DMS114 treated with DMSO at 0.1 percent for 48 hours (cell line): ENCODE results near the gene CA5A.
"Not testable (repeated sequence)": the region's sequence is repeated elsewhere in the genome, so short reads cannot be mapped to it uniquely, and the experiment has no call there.

Experiments used
- DNase-seq: peaks from one replicate; lab custom pipeline; 2025; ENCODE audit not compliant: unreplicated experiment; lab: John Stamatoyannopoulos, UW

CA5A gene

DNA sequence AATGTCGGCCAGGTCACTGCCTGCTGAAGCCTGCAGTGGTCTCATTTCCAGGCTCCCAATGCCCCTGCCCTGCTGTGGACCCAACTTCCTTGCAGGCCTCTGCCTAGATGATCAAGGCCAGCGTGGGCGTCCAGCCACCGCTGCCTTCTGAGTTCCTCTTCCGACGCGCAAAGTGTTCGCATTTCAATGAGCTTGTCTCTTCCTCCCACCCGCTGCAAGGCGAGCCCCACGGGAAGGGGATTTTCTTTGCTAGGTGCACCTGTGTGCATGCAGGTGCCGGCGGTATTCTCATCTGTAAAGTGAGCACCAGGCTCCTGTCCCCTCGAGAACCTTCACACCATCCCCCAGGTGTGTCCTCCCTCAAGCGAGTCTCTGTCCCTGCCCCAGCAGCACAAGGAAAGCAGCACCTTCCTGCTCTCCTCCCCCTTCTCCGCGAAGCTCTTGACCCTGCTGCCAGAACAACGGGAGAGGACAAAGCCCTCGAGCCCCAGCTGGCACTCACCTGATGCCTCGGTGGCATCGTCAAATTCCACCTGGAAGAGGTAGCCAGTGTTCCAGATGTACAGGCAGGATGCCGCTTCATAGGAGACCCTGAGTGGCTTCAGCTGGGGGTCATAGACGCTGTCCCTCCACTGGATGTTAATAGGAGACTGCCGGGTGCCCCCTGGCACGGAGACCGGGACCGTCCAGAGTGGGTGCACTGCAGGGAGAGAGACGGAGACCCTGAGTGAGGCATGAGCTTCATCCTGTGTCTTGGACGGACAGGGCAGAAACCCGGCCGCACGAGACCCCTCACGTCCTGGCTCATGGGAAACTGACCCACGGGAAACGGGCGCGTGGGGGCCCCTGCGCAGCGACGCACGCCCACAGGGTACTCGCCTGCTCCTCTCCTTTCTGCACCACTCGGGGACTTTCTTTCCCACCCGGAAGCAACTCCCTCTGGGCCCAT lies 9.8 kb downstream of the CA5A start:
- DNase-seq: no peak

GRCh38 chr16:87924811-87925670 lies 11.3 kb downstream of the CA5A start:
- DNase-seq: no peak

GRCh38 chr16:87924041-87924810 lies 12.1 kb downstream of the CA5A start:
- DNase-seq: no peak

GRCh38 chr16:87922250-87922871 lies 14.0 kb downstream of the CA5A start:
- no peak for DNase-seq

GRCh38 chr16:87921236-87921773 lies 15.0 kb downstream of the CA5A start:
- DNase-seq: no peak

DNA sequence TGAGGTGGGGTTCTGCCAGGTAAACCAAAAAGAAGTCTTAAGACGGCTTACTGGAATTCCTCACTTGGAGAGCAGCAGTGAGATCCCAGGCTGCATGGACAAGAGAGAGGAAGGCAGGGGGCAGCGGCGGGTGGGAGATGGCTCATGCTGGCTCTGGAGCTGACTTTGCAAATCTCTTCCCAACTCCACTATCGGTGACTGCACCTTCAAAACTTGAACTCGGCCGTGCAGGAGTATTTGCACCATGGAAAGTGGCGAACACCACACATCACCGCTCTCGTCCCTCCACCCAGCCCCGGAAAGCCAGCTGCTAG lies 16.7 kb downstream of the CA5A start:
- DNase-seq: no peak

GRCh38 chr16:87918866-87919680 lies 17.3 kb downstream of the CA5A start:
- DNase-seq: no peak

DNA sequence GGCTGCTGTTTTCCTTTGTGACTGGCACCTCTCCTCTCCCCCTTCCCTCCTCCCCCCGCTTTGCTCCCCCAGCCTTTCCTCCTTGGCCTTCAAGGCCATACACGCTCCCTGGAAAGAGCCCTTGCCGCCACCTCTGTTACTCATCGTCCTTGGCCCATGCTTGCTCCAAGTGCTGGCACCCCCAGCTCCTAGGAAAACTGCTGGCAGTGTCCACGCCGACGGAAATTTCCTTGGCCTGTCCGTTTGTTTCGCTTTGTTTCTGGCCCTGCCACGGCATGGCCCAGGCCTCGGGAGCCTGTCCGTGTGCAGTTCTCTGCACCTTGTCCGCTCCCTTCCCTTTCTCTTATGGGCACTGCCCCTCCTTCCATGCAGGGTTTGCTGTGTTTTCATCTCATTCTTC lies 18.0 kb downstream of the CA5A start:
- DNase-seq: no peak

- DNase-seq: no peak
Observed at GRCh38 chr16:87917503-87917902, 18.8 kb downstream of the CA5A start.

DNA sequence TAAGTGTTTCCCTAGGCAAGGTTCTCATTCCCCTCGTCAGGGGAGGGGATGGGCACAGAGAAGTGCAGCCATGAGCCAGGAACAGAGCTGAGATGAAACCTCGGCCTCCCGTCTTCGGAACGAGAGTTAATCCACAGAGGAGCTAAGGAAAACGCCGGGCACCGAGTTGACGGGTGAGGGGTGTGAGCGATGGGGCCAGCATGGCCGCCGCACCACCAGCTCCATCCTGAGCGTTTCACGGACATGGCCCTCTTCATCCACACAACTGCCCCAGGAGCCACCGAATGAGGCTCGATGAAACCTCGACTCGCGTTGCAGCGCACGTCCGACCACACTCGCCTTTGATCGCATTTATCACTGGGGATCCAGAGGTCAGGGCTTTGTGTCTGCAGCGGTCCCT lies 21.5 kb downstream of the CA5A start:
- no peak for DNase-seq

GRCh38 chr16:87914021-87914725 lies 22.2 kb downstream of the CA5A start:
- not testable (repeated sequence) for DNase-seq

GRCh38 chr16:87912691-87913090 lies 23.6 kb downstream of the CA5A start:
- DNase-seq: not testable (repeated sequence)

GRCh38 chr16:87911106-87911763 lies 25.1 kb downstream of the CA5A start:
- not testable (repeated sequence) for DNase-seq

- DNase-seq: peak; percentile 31
Observed at GRCh38 chr16:87909203-87909935, 27.0 kb downstream of the CA5A start.

DNA sequence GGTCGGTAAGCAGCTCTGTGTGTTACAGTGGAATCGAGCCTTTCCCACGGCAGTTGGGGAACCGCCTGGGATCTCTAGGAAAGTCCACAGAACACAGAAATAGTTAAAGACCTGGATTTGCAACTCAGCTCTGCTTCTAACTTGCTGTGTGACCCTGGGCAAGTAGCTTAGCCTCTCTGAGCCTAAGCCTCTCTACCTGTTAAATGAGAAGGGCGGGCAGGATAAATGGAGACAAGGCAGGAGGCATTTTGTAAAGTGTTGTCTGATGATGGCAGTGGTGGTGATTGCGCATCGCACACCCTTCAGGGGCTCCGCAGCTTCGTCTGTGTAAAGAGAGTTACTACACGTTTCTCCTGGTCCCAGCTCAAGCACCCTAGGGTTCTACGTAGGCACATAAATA lies 28.2 kb downstream of the CA5A start:
- not testable (repeated sequence) for DNase-seq

- not testable (repeated sequence) for DNase-seq
Observed at GRCh38 chr16:87905521-87905920, 30.8 kb downstream of the CA5A start.

DNA sequence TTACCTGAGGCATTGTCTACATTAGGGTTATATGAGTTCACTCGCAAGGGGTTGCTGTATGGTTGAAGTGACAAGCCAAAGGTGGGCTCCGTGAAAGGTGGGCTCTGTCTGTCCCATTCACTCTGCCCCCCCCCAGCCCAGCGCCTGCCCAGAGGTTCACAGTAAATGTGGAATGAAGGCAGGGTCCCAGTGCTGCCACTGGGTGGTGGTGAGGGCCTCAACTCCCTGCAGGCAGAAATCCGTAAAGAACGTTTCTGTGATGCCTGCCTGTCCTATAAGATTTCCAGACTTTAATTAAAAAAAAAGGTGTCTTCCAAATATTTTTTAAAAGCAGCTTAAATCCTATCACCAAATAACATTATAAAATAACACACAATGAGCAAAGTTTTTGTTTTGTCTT lies 31.4 kb downstream of the CA5A start:
- DNase-seq: not testable (repeated sequence)

GRCh38 chr16:87900489-87900888 lies 35.8 kb downstream of the CA5A start:
- not testable (repeated sequence) for DNase-seq
